ENCODE data around the gene CCDC175.

GRCh38 chr14:59478540-59478939 lies 98.1 kb downstream of the CCDC175 start:
- no peak for TF ChIP-seq CTCF (IDR thresholded peaks at IDR 0.05; ENCODE audit: low read depth, low read length, missing input control)
- no peak for TF ChIP-seq GABPA (IDR thresholded peaks at IDR 0.05 in 1 of 2, conservative IDR thresholded peaks at IDR 0.05 in 1 of 2)
- TF ChIP-seq HNF4G (IDR thresholded peaks at IDR 0.05), result no peak
- no peak for TF ChIP-seq FOXA2 (IDR thresholded peaks at IDR 0.05)
- TF ChIP-seq JUND (IDR thresholded peaks at IDR 0.05), result no peak
- TF ChIP-seq ZBTB33 (IDR thresholded peaks at IDR 0.05), result no peak
- TF ChIP-seq FOXA1 (IDR thresholded peaks at IDR 0.05), result no peak
- TF ChIP-seq TAF1 (conservative IDR thresholded peaks at IDR 0.05), result no peak
- no peak for TF ChIP-seq HNF4A (conservative IDR thresholded peaks at IDR 0.05)
- no peak for TF ChIP-seq EGR1 (IDR thresholded peaks at IDR 0.05; ENCODE audit: low read depth in 2 of 2)
- no peak for TF ChIP-seq ATF3 (IDR thresholded peaks at IDR 0.05)
